Transverse colon (tissue), 4 donors: Measurements from ENCODE around the gene FYCO1. TPM values are rescaled to one million over a fixed set of nuclear protein-coding genes. Genes with fewer than 3 reads are reported as not detected.

Source experiments
- DNase-seq: peaks from one replicate; pipeline ENCODE4 v3.0.0-alpha.2; 2019
- H3K27ac ChIP-seq, 4 donors: fragments of 200-600 bp; sonication (generic); 2 replicates each; pipeline ENCODE4 v1.5.1; 2016 to 2018; ENCODE audit warnings: inconsistent platforms in 4 of 4
- H3K27me3 ChIP-seq: fragments of 200-600 bp; sonication (generic); 2 replicates; pipeline ENCODE4 v1.5.1; 2017; ENCODE audit warnings: inconsistent platforms
- H3K36me3 ChIP-seq, 4 donors: fragments of 200-600 bp; sonication (generic); 2 replicates each; pipeline ENCODE4 v1.5.1; 2017 to 2019; ENCODE audit warnings: inconsistent platforms in 4 of 4
- H3K4me1 ChIP-seq, 4 donors: fragments of 200-600 bp; sonication (generic); 2 replicates each; pipeline ENCODE4 v1.5.1; 2017 to 2020; ENCODE audit warnings: inconsistent platforms in 4 of 4
- H3K4me3 ChIP-seq, 4 donors: fragments of 200-600 bp; sonication (generic); 1 replicate in 1 of 4; 2 replicates in 3 of 4; pipeline versions ENCODE4 v1.5.1 to v1.6.1; 2017 to 2019; ENCODE audit warnings: inconsistent platforms in 4 of 4
- H3K9me3 ChIP-seq, 2 donors: fragments of 200-600 bp; sonication (generic); 2 replicates each; pipeline ENCODE4 v1.5.1; 2017 to 2019; ENCODE audit warnings: inconsistent platforms in 2 of 2
- CTCF ChIP-seq, 5 experiments: fragments of 200-600 bp in 3 of 5; fragments of 450-650 bp in 2 of 5; sonication (generic) in 3 of 5; IDR thresholded peaks; 1 replicate in 2 of 5; 2 replicates in 3 of 5; pipeline ENCODE4 v1.5.1; 2016 to 2017; ENCODE audit warnings: antibody characterized with exemption in 5 of 5, inconsistent platforms in 3 of 5, mild to moderate bottlenecking in 2 of 5, moderate library complexity in 1 of 5
- EP300 ChIP-seq: sonication (generic); formaldehyde crosslinking; IDR thresholded peaks from one replicate; pipeline ENCODE4 v1.6.1; 2017; ENCODE audit warnings: antibody characterized with exemption, low read depth
- POLR2A ChIP-seq: fragments of 450-650 bp; IDR thresholded peaks from one replicate; pipeline ENCODE4 v1.6.1; 2016; ENCODE audit warnings: antibody characterized with exemption, mild to moderate bottlenecking, moderate library complexity
- POLR2AphosphoS5 ChIP-seq, 3 donors: sonication (generic); formaldehyde crosslinking; IDR thresholded peaks; one replicate each; pipeline ENCODE4 v1.6.1; 2016; ENCODE audit warnings: antibody characterized with exemption in 3 of 3
- WGBS, 2 donors: methylation state at CpG; one replicate each; pipeline ENCODE4 v1.1.5; 2018; ENCODE audit warnings: low coverage in 1 of 2; 5-methylcytosine and 5-hydroxymethylcytosine counted together
- in situ Hi-C, 4 donors: fragments of 200-750 bp; cut with MboI; loops; one replicate each; pipeline versions ENCODE4 v1.15.0 to v1.15.1; 2017; ENCODE audit warnings: low sequenced_read_pairs in 3 of 4, low pct_ligation_motif_present in 1 of 4, low pct_unique_long_range_greater_than_20kb in 1 of 4
- intact Hi-C: fragments of 100-400 bp; cut with DNase I; formaldehyde crosslinking; loops from one replicate; pipeline ENCODE4 v1.15.1; 2023; ENCODE audit warnings: low total_unique reads
- total RNA-seq, 4 donors: library from RNA; depleted of rRNA; stranded (reverse); fragments of >200 nt; gene quantifications; one replicate each; pipeline ENCODE4 v1.1.0, GENCODE V29; 2016

FYCO1 gene
- total RNA-seq, 4 donors from 2014 or later = 34.5 to 40.0 (median 38.1) TPM

- Histone ChIP-seq H3K27me3 (no peaks in the 10 kb centered on the region), H3K36me3 (peaks cover 0 to 14% (median 5%) of the 10 kb centered on the region in 4 donors), H3K9me3 (no peaks in the 10 kb centered on the region), H3K4me1 (peaks cover 0 to 8% (median 4%) of the 10 kb centered on the region in 4 donors), H3K4me3 (no peak overlapping the region), H3K27ac (no peak overlapping the region)
- TF ChIP-seq CTCF (IDR thresholded peaks at IDR 0.05) (no peak), POLR2AphosphoS5 (IDR thresholded peaks at IDR 0.05) (no peak), POLR2A (no peak), EP300 (no peak)
- DNase-seq = no peak
- intact Hi-C loops = no loop called here
- WGBS, 2 donors = 33 to 72% methylated on average over 1 to 7 of the region's 7 CpGs
- in situ Hi-C loops = loop anchor here (5.0 to 25.0 kb wide), 6 partner anchors 137 to 447 kb away; partner anchors contain the start of genes CCR1 (in 2 of the 4), CCR2 (in 1 of the 4) and CCR5 (in 1 of the 4)
Observed at GRCh38 chr3:45940004-45940780, 55.4 kb downstream of the FYCO1 start.

DNA sequence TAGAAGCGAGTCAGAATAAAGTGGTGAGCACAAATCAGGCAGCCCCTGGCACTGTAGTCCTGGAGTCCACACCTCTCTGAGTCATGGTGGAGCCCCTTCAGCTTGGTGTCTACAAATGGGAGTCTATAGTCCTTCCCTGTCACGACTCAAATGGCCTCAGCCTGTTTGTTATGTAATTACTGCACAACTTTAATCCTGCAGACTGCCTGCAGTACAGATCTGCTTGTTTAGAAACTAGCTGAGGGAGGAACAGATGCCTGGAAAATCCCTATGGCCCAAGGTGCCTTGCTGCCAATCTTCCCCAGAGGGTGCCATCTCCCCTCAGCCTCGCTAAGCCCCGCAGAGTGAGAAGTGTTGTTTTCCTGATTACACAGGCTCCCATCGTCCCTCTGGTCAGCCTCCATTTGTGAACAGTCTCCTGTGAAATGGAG is 56.3 kb downstream of the FYCO1 start:
- H3K27ac ChIP-seq = peak overlapping the region in 1 of 4 donors; percentile 24
- in situ Hi-C loops (loop anchor here in 3 of 4 donors (25.0 kb wide), 3 partner anchors 273 to 448 kb away; partner anchors contain the start of genes CCR1 (in 2 of the 3), CCR2 (in 1 of the 3) and CCR5 (in 1 of the 3)), intact Hi-C loops (loop anchor here (2.0 to 10.0 kb wide), 2 partner anchors 139 to 175 kb away; no protein-coding TSS in a partner anchor)
- peaks cover 0 to 15% (median 7%) of the 10 kb centered on the region in 4 donors for H3K36me3 ChIP-seq
- H3K4me1 ChIP-seq = peaks cover 0 to 8% (median 4%) of the 10 kb centered on the region in 4 donors
- no peaks in the 10 kb centered on the region for H3K9me3 ChIP-seq
- 47% methylated on average over 5 of the region's 5 CpGs; no CpG with 5 or more reads in 1 of the 2 donors for WGBS, 2 donors
- no peak for TF ChIP-seq EP300
- no peak for TF ChIP-seq CTCF (IDR thresholded peaks at IDR 0.05)
- DNase-seq = no peak
- no peak overlapping the region for H3K4me3 ChIP-seq
- H3K27me3 ChIP-seq = no peaks in the 10 kb centered on the region

- peak; percentile 88 for DNase-seq
- H3K4me3 ChIP-seq = no peak overlapping the region
- TF ChIP-seq EP300 (no peak), POLR2A (no peak), POLR2AphosphoS5 (IDR thresholded peaks at IDR 0.05) (no peak), CTCF (IDR thresholded peaks at IDR 0.05) (peak; percentile 84 to 91 (median 87))
- H3K9me3 ChIP-seq = no peaks in the 10 kb centered on the region
- H3K4me1 ChIP-seq = peaks cover 0 to 8% (median 4%) of the 10 kb centered on the region in 4 donors
- H3K27ac ChIP-seq = peak overlapping the region in 1 of 4 donors; percentile 24
- in situ Hi-C loops (loop anchor here in 3 of 4 donors (25.0 kb wide), 3 partner anchors 273 to 448 kb away; partner anchors contain the start of genes CCR1 (in 2 of the 3), CCR2 (in 1 of the 3) and CCR5 (in 1 of the 3)), intact Hi-C loops (loop anchor here (2.0 to 10.0 kb wide), 2 partner anchors 140 to 174 kb away; no protein-coding TSS in a partner anchor)
- WGBS, 2 donors = 15% methylated on average over 4 of the region's 4 CpGs; no CpG with 5 or more reads in 1 of the 2 donors
- H3K27me3 ChIP-seq = no peaks in the 10 kb centered on the region
- H3K36me3 ChIP-seq = peaks cover 0 to 18% (median 7%) of the 10 kb centered on the region in 4 donors
Observed at GRCh38 chr3:45938864-45939263, 56.8 kb downstream of the FYCO1 start.

GRCh38 chr3:45938043-45938435 is 57.6 kb downstream of the FYCO1 start:
- intact Hi-C loops = loop anchor here (2.0 to 10.0 kb wide), 2 partner anchors 141 to 173 kb away; no protein-coding TSS in a partner anchor
- peaks cover 0 to 20% (median 9%) of the 10 kb centered on the region in 4 donors for H3K36me3 ChIP-seq
- TF ChIP-seq POLR2AphosphoS5 (IDR thresholded peaks at IDR 0.05) (no peak), CTCF (IDR thresholded peaks at IDR 0.05) (no peak), POLR2A (no peak), EP300 (no peak)
- H3K27me3 ChIP-seq = no peaks in the 10 kb centered on the region
- peaks cover 0 to 8% (median 4%) of the 10 kb centered on the region in 4 donors for H3K4me1 ChIP-seq
- no peaks in the 10 kb centered on the region for H3K9me3 ChIP-seq
- H3K27ac ChIP-seq = no peak overlapping the region
- no peak overlapping the region for H3K4me3 ChIP-seq
- DNase-seq = no peak
- in situ Hi-C loops = loop anchor here in 3 of 4 donors (25.0 kb wide), 3 partner anchors 274 to 449 kb away; partner anchors contain the start of genes CCR1 (in 2 of the 3), CCR2 (in 1 of the 3) and CCR5 (in 1 of the 3)
- 92 to 95% methylated on average over 2 to 4 of the region's 4 CpGs for WGBS, 2 donors
